K562 (cell line): ENCODE measurements around the gene AGPAT3.

Experiments used
- JUNB ChIP-seq: fragments of 450-650 bp; formaldehyde crosslinking; conservative IDR thresholded peaks from 2 replicates; pipeline ENCODE4 v1.4.0; 2020; ENCODE audit warnings: mild to moderate bottlenecking
- JUND ChIP-seq, 2 experiments: IDR thresholded peaks; 2 replicates in 1 of 2; 3 replicates in 1 of 2; pipeline ENCODE4 v1.6.1; 2011; ENCODE audit warnings: borderline replicate concordance in 2 of 2, low read depth in 2 of 2, low read length in 2 of 2, improper control_type of control experiment in 1 of 2, missing biosample characterization in 1 of 2, missing genetic modification characterization in 1 of 2, missing genetic modification reagents in 1 of 2
- KDM1A ChIP-seq, 2 experiments: fragments of 450-650 bp; IDR thresholded peaks; 2 replicates each; pipeline ENCODE4 v1.6.1; 2016; ENCODE audit warnings: mild to moderate bottlenecking in 2 of 2
- PHF20 ChIP-seq: fragments of 450-650 bp; IDR thresholded peaks from 2 replicates; pipeline ENCODE4 v1.6.1; 2018; ENCODE audit not compliant: partially characterized antibody
- POLR2A ChIP-seq: fragments of 450-650 bp; conservative IDR thresholded peaks from 2 replicates; pipeline ENCODE4 v1.6.1; 2016
- POLR2AphosphoS5 ChIP-seq: IDR thresholded peaks from 2 replicates; pipeline ENCODE4 v1.6.1; 2011; ENCODE audit warnings: mild to moderate bottlenecking, low read depth, low read length, moderate library complexity; ENCODE audit not compliant: control insufficient read depth, insufficient read depth
- PRMT5 ChIP-seq: sonication (generic); formaldehyde crosslinking; IDR thresholded peaks from 2 replicates; pipeline ENCODE4 v1.5.0; 2020; ENCODE audit warnings: missing genetic modification reagents
- RFX5 ChIP-seq: IDR thresholded peaks from 2 replicates; pipeline ENCODE4 v1.6.1; 2011; ENCODE audit warnings: low read depth, mild to moderate bottlenecking, improper control_type of control experiment, low read length
- YY1 ChIP-seq, 3 experiments: IDR thresholded peaks; 2 replicates each; pipeline ENCODE4 v1.6.1; 2011; ENCODE audit warnings: low read length in 2 of 3, mild to moderate bottlenecking in 2 of 3, moderate library complexity in 2 of 3, borderline replicate concordance in 1 of 3, control low read depth in 1 of 3, low read depth in 1 of 3; ENCODE audit not compliant: insufficient read depth in 3 of 3, insufficient replicate concordance in 2 of 3, control insufficient read depth in 1 of 3, insufficient read length in 1 of 3; ENCODE audit errors: extremely low read depth in 1 of 3
- ZBTB8A ChIP-seq: fragments of 450-650 bp; IDR thresholded peaks from 2 replicates; pipeline ENCODE4 v1.6.1; 2018; ENCODE audit warnings: mild to moderate bottlenecking, moderate library complexity; ENCODE audit not compliant: partially characterized antibody
- ZC3H11A ChIP-seq: IDR thresholded peaks from 2 replicates; pipeline ENCODE4 v1.6.1; 2012; ENCODE audit warnings: low read depth, low read length, improper control_type of control experiment
- ZFX ChIP-seq: sonication (generic); formaldehyde crosslinking; IDR thresholded peaks from 2 replicates; pipeline ENCODE4 v1.8.0; 2022; ENCODE audit warnings: mild to moderate bottlenecking, missing genetic modification reagents, moderate library complexity
- TF ChIP-seq, protein P1 (sequence below): fragments of 250-450 bp; sonication (Bioruptor Pico); IDR thresholded peaks from 2 replicates; pipeline ENCODE4 v1.4.0; 2020; ENCODE audit warnings: mild to moderate bottlenecking
- TF ChIP-seq, protein P2 (sequence below), 3 experiments: IDR thresholded peaks in 2 of 3; conservative IDR thresholded peaks in 1 of 3; 2 replicates each; pipeline ENCODE4 v1.5.1; 2011 to 2012; ENCODE audit warnings: low read length in 3 of 3, mild to moderate bottlenecking in 3 of 3, control low read depth in 2 of 3, improper control_type of control experiment in 1 of 3, inconsistent platforms in 1 of 3, low read depth in 1 of 3, mixed read lengths in 1 of 3, moderate library complexity in 1 of 3; ENCODE audit not compliant: insufficient read depth in 2 of 3

GRCh38 chr21:43938751-43939442, 73.9 kb downstream of the AGPAT3 start:
- TF ChIP-seq, protein P1, sequence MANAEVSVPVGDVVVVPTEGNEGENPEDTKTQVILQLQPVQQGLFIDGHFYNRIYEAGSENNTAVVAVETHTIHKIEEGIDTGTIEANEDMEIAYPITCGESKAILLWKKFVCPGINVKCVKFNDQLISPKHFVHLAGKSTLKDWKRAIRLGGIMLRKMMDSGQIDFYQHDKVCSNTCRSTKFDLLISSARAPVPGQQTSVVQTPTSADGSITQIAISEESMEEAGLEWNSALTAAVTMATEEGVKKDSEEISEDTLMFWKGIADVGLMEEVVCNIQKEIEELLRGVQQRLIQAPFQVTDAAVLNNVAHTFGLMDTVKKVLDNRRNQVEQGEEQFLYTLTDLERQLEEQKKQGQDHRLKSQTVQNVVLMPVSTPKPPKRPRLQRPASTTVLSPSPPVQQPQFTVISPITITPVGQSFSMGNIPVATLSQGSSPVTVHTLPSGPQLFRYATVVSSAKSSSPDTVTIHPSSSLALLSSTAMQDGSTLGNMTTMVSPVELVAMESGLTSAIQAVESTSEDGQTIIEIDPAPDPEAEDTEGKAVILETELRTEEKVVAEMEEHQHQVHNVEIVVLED (CRISPR knock-in tag) = no peak
- TF ChIP-seq POLR2A (no peak), POLR2AphosphoS5 (peak; percentile 59; the same call in 1 of the 2 replicates), JUND (IDR thresholded peaks at IDR 0.05; ENCODE audit: borderline replicate concordance, low read depth, low read length) (peak; percentile 67), JUND (tag; IDR thresholded peaks at IDR 0.05; ENCODE audit: borderline replicate concordance, low read depth, low read length) (no peak; the same call in 2 of the 3 replicates), RFX5 (0 out of 2 replicates have a peak, but pooled peaks have one; percentile 44), YY1 (IDR thresholded peaks at IDR 0.05; ENCODE audit: borderline replicate concordance in 1 of 3, control insufficient read depth in 1 of 3, extremely low read depth in 1 of 3, insufficient read depth in 3 of 3, insufficient read length in 1 of 3, insufficient replicate concordance in 2 of 3, low read depth in 1 of 3, low read length in 2 of 3) (peak in 2 of 3 experiments; percentile 45 to 67), JUNB (CRISPR knock-in tag) (no peak), KDM1A (IDR thresholded peaks at IDR 0.05) (peak in 1 of 2 experiments; percentile 22; a peak in 1 of 4 replicates), ZFX (CRISPR knock-in tag) (peak; percentile 63), PRMT5 (CRISPR knock-in tag) (no peak), PHF20 (no peak), ZBTB8A (no peak), ZC3H11A (0 out of 2 replicates have a peak, but pooled peaks have one; percentile 69)
- TF ChIP-seq, protein P2, sequence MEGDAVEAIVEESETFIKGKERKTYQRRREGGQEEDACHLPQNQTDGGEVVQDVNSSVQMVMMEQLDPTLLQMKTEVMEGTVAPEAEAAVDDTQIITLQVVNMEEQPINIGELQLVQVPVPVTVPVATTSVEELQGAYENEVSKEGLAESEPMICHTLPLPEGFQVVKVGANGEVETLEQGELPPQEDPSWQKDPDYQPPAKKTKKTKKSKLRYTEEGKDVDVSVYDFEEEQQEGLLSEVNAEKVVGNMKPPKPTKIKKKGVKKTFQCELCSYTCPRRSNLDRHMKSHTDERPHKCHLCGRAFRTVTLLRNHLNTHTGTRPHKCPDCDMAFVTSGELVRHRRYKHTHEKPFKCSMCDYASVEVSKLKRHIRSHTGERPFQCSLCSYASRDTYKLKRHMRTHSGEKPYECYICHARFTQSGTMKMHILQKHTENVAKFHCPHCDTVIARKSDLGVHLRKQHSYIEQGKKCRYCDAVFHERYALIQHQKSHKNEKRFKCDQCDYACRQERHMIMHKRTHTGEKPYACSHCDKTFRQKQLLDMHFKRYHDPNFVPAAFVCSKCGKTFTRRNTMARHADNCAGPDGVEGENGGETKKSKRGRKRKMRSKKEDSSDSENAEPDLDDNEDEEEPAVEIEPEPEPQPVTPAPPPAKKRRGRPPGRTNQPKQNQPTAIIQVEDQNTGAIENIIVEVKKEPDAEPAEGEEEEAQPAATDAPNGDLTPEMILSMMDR (IDR thresholded peaks at IDR 0.05 in 2 of 3, conservative IDR thresholded peaks at IDR 0.05 in 1 of 3; ENCODE audit: insufficient read depth in 2 of 3, low read depth in 1 of 3, low read length in 3 of 3) = peak; percentile 100
